GM10248 (cell line): ENCODE measurements around the gene ITGB1.

Experiments used
- CTCF ChIA-PET: fragments of 300-600 bp; sonication (Branson Sonifier 250); formaldehyde crosslinking; extraction: SDS; loops from one replicate; lab custom pipeline; 2021; ENCODE audit warnings: antibody characterized with exemption; lab: Yijun Ruan, JAX
- POLR2A ChIA-PET: fragments of 350-650 bp; sonication (Branson Sonifier 250); formaldehyde crosslinking; extraction: SDS; loops from one replicate; lab custom pipeline; 2020; ENCODE audit warnings: antibody characterized with exemption; lab: Yijun Ruan, JAX
- DNase-seq: peaks from one replicate; pipeline ENCODE4 v3.0.0; 2012; ENCODE audit errors: extremely low spot score
- CTCF ChIP-seq: IDR thresholded peaks from 2 replicates; pipeline ENCODE4 v1.5.1; 2012; ENCODE audit warnings: mild to moderate bottlenecking, low read depth; ENCODE audit errors: extremely low read depth, missing control alignments, control extremely low read depth

Gene ITGB1

GRCh38 chr10:32941357-32941756, 16.7 kb downstream of the ITGB1 start:
- CTCF ChIA-PET = no interaction called here
- POLR2A ChIA-PET = no interaction called here
- no peak for DNase-seq
- no peak for TF ChIP-seq CTCF

- DNase-seq = peak; percentile 17
- POLR2A ChIA-PET = no interaction called here
- CTCF ChIA-PET = interaction anchor here (1.1 to 2.8 kb wide), 4 partner anchors 9 to 68 kb away, joined by 3 to 10 read pairs (median 3); no protein-coding TSS in a partner anchor
- no peak for TF ChIP-seq CTCF
Measured at GRCh38 chr10:32940321-32941301, 17.4 kb downstream of the ITGB1 start.

GRCh38 chr10:32939296-32940111, 18.5 kb downstream of the ITGB1 start:
- no peak for DNase-seq
- CTCF ChIA-PET = interaction anchor here (0.8 to 2.8 kb wide), 6 partner anchors 8 to 69 kb away, joined by 3 to 10 read pairs (median 3); no protein-coding TSS in a partner anchor
- no peak for TF ChIP-seq CTCF
- POLR2A ChIA-PET = no interaction called here

- no peak for DNase-seq
- CTCF ChIA-PET = interaction anchor here (0.8 to 2.8 kb wide), 4 partner anchors 14 to 71 kb away, joined by 3 to 10 read pairs (median 3); no protein-coding TSS in a partner anchor
- POLR2A ChIA-PET = no interaction called here
- no peak for TF ChIP-seq CTCF
Measured at GRCh38 chr10:32938554-32939061, 19.4 kb downstream of the ITGB1 start.

- ChIA-PET POLR2A (no interaction called here), CTCF (interaction anchor here (1.1 to 2.8 kb wide), 4 partner anchors 10 to 72 kb away, joined by 3 to 10 read pairs (median 3); no protein-coding TSS in a partner anchor)
- no peak for DNase-seq
- no peak for TF ChIP-seq CTCF
Measured at GRCh38 chr10:32937911-32938424, 20.1 kb downstream of the ITGB1 start.
